Measurements from ENCODE around the gene MGP. TPM values are rescaled to one million over a fixed set of nuclear protein-coding genes. Genes with fewer than 3 reads are reported as not detected.

Gene MGP
- polyA plus RNA-seq, 3 donors, result not detected

GRCh38 chr12:14843425-14843887 is 42.2 kb downstream of the MGP start, which contains the start of gene ART4:
ART4 (minus strand) TSS chr12:14843526; CDS start chr12:14843113, 413 bp downstream.
- H3K4me3 Mint-ChIP-seq, result no peak within 1 kb of the TSS
- Histone ChIP-seq H3K9me3 (replicated peaks in 1 of 2; ENCODE audit: control insufficient read depth in 1 of 2, insufficient read depth in 1 of 2, low read length in 2 of 2) (no peaks in the 10 kb centered on the region), H3K4me2 (replicated peaks; ENCODE audit: extremely low read depth, low read length, poor library complexity, severe bottlenecking) (no peak within 1 kb of the TSS), H3K79me2 (ENCODE audit: insufficient read depth, low read length) (no peaks in the 10 kb centered on the region), H3K27me3 (ENCODE audit: control insufficient read depth in 2 of 2, insufficient read depth in 2 of 2, low read length in 2 of 2) (no peaks in the 10 kb centered on the region), H3K4me1 (ENCODE audit: control insufficient read depth in 1 of 2, insufficient read depth in 2 of 2, low read length in 2 of 2) (no peaks in the 10 kb centered on the region), H2AFZ (ENCODE audit: insufficient read depth, low read depth, low read length, poor library complexity, severe bottlenecking) (no peak within 1 kb of the TSS), H3K27ac (ENCODE audit: low read depth in 1 of 2, low read length in 2 of 2) (no peak within 1 kb of the TSS), H3K36me3 (replicated peaks in 1 of 2; ENCODE audit: control insufficient read depth in 1 of 2, insufficient read depth in 2 of 2, low read length in 2 of 2) (no peaks in the 10 kb centered on the region), H3K4me3 (replicated peaks in 1 of 3; ENCODE audit: low read depth in 2 of 3, low read length in 3 of 3) (no peak within 1 kb of the TSS), H4K20me1 (ENCODE audit: insufficient read depth, low read length) (no peaks in the 10 kb centered on the region), H3K9ac (ENCODE audit: insufficient read depth, low read length, poor library complexity, severe bottlenecking) (no peak within 1 kb of the TSS)
- TF ChIP-seq, protein P1, sequence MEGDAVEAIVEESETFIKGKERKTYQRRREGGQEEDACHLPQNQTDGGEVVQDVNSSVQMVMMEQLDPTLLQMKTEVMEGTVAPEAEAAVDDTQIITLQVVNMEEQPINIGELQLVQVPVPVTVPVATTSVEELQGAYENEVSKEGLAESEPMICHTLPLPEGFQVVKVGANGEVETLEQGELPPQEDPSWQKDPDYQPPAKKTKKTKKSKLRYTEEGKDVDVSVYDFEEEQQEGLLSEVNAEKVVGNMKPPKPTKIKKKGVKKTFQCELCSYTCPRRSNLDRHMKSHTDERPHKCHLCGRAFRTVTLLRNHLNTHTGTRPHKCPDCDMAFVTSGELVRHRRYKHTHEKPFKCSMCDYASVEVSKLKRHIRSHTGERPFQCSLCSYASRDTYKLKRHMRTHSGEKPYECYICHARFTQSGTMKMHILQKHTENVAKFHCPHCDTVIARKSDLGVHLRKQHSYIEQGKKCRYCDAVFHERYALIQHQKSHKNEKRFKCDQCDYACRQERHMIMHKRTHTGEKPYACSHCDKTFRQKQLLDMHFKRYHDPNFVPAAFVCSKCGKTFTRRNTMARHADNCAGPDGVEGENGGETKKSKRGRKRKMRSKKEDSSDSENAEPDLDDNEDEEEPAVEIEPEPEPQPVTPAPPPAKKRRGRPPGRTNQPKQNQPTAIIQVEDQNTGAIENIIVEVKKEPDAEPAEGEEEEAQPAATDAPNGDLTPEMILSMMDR (IDR thresholded peaks at IDR 0.05), result no peak
- H3K9me3 Mint-ChIP-seq, result peaks cover 0 to 3% (median 0%) of the 10 kb centered on the region in 7 donors
- H3K4me1 Mint-ChIP-seq, result peaks cover 2% of the 10 kb centered on the region
- 85% methylated on average over 6 of the region's 10 CpGs for WGBS (ENCODE audit: insufficient coverage)
- no peaks in the 10 kb centered on the region for H3K36me3 Mint-ChIP-seq
- no peak for DNase-seq
- intact Hi-C loops (cut with micrococcal nuclease), result loop anchor here in 1 of 2 donors (10.0 kb wide), 1 partner anchor 91 kb away; the partner anchor contains the start of gene ERP27
- no peak within 1 kb of the TSS for H3K27ac Mint-ChIP-seq
- peaks cover 0 to 2% (median 2%) of the 10 kb centered on the region in 3 donors for H3K27me3 Mint-ChIP-seq (ENCODE audit: low read depth in 3 of 3)

DNA sequence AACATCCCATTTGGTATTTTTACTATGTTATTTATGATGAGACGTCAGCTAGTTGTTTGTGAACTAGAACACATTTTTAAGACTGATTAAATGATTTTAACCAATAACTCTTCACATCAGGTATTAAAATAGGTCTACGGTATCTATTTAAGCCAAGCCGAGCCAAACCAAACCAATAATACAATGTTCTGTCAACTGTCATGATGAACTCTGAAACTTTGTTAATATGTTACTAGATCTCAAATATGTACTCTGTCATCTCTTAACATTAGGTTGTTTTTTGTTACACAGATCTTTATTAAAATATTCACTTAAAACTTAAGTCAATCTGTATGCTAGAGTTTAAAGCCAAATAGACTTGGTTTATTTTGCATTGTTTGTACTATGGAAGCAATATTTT is 43.3 kb downstream of the MGP start:
- Mint-ChIP-seq H3K4me3 (no peak overlapping the region), H3K27me3 (ENCODE audit: low read depth in 3 of 3) (peaks cover 0 to 2% (median 2%) of the 10 kb centered on the region in 3 donors), H3K4me1 (peaks cover 2% of the 10 kb centered on the region), H3K27ac (no peak overlapping the region), H3K36me3 (no peaks in the 10 kb centered on the region), H3K9me3 (peaks cover 0 to 3% (median 0%) of the 10 kb centered on the region in 7 donors)
- H3K27ac ChIP-seq (ENCODE audit: low read depth in 1 of 2, low read length in 2 of 2), result no peak overlapping the region
- no peak overlapping the region for H2AFZ ChIP-seq (ENCODE audit: insufficient read depth, low read depth, low read length, poor library complexity, severe bottlenecking)
- no peaks in the 10 kb centered on the region for H3K36me3 ChIP-seq (replicated peaks in 1 of 2; ENCODE audit: control insufficient read depth in 1 of 2, insufficient read depth in 2 of 2, low read length in 2 of 2)
- WGBS (ENCODE audit: insufficient coverage), result no CpG with 5 or more reads among the region's 3 CpGs
- H3K4me1 ChIP-seq (ENCODE audit: control insufficient read depth in 1 of 2, insufficient read depth in 2 of 2, low read length in 2 of 2), result no peaks in the 10 kb centered on the region
- H3K4me3 ChIP-seq (replicated peaks in 1 of 3; ENCODE audit: low read depth in 2 of 3, low read length in 3 of 3), result no peak overlapping the region
- H3K79me2 ChIP-seq (ENCODE audit: insufficient read depth, low read length), result no peaks in the 10 kb centered on the region
- no peak overlapping the region for H3K9ac ChIP-seq (ENCODE audit: insufficient read depth, low read length, poor library complexity, severe bottlenecking)
- no peaks in the 10 kb centered on the region for H3K27me3 ChIP-seq (ENCODE audit: control insufficient read depth in 2 of 2, insufficient read depth in 2 of 2, low read length in 2 of 2)
- intact Hi-C loops (cut with micrococcal nuclease), result loop anchor here in 1 of 2 donors (10.0 kb wide), 1 partner anchor 92 kb away; the partner anchor contains the start of gene ERP27
- no peaks in the 10 kb centered on the region for H3K9me3 ChIP-seq (replicated peaks in 1 of 2; ENCODE audit: control insufficient read depth in 1 of 2, insufficient read depth in 1 of 2, low read length in 2 of 2)
- TF ChIP-seq, protein P1 (IDR thresholded peaks at IDR 0.05), result no peak
- no peak overlapping the region for H3K4me2 ChIP-seq (replicated peaks; ENCODE audit: extremely low read depth, low read length, poor library complexity, severe bottlenecking)
- no peak for DNase-seq
- H4K20me1 ChIP-seq (ENCODE audit: insufficient read depth, low read length), result no peaks in the 10 kb centered on the region

All from CD14-positive monocyte (primary cell).